ENCODE measurements around the gene SC5D.
A peak's percentile ranks its signal among the peaks of the same experiment; 100 is the strongest.

The SC5D gene

DNA sequence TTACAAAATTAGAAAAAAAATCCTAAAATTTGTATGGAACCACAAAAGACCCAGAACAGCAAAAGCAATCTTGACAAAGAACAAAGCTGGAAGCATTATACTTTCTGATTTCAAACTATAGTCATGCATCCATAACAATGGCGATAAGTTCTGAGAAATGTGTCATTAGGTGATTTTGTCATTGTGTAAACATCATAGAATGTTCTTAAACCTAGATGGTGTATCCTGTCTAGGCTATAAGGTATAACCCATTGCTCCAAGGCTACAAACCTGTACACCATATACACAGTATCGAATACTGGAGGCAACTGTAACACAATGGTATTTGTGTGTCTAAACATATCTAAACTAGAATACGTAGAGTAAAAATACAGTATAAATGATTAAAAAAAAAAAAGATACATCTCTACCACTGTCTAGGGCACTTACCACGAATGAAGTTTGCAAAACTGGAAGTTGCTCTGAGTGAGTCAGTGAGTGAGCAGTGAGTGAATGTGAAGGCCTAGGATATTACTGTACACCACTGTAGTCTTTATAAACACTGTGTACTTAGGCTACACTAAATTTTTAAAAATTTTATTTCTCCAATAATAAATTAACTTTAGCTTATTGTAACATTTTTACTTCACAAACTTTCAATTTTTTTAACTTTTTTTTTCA lies 18.1 kb upstream of the SC5D start:
- DNase-seq (ENCODE audit: low read depth) = no peak
- no peak overlapping the region for H3K4me3 ChIP-seq (ENCODE audit: low read depth, low read length)
- no peak for TF ChIP-seq MYC (IDR thresholded peaks at IDR 0.05; ENCODE audit: low read depth, low read length)
- TF ChIP-seq, protein P1, sequence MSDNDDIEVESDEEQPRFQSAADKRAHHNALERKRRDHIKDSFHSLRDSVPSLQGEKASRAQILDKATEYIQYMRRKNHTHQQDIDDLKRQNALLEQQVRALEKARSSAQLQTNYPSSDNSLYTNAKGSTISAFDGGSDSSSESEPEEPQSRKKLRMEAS (IDR thresholded peaks at IDR 0.05; ENCODE audit: low read depth, low read length) = no peak
- TF ChIP-seq POLR2A (IDR thresholded peaks at IDR 0.05; ENCODE audit: extremely low read depth, insufficient read length) = no peak
- TF ChIP-seq, protein P2, sequence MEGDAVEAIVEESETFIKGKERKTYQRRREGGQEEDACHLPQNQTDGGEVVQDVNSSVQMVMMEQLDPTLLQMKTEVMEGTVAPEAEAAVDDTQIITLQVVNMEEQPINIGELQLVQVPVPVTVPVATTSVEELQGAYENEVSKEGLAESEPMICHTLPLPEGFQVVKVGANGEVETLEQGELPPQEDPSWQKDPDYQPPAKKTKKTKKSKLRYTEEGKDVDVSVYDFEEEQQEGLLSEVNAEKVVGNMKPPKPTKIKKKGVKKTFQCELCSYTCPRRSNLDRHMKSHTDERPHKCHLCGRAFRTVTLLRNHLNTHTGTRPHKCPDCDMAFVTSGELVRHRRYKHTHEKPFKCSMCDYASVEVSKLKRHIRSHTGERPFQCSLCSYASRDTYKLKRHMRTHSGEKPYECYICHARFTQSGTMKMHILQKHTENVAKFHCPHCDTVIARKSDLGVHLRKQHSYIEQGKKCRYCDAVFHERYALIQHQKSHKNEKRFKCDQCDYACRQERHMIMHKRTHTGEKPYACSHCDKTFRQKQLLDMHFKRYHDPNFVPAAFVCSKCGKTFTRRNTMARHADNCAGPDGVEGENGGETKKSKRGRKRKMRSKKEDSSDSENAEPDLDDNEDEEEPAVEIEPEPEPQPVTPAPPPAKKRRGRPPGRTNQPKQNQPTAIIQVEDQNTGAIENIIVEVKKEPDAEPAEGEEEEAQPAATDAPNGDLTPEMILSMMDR (IDR thresholded peaks at IDR 0.05; ENCODE audit: low read depth, low read length) = no peak

DNA sequence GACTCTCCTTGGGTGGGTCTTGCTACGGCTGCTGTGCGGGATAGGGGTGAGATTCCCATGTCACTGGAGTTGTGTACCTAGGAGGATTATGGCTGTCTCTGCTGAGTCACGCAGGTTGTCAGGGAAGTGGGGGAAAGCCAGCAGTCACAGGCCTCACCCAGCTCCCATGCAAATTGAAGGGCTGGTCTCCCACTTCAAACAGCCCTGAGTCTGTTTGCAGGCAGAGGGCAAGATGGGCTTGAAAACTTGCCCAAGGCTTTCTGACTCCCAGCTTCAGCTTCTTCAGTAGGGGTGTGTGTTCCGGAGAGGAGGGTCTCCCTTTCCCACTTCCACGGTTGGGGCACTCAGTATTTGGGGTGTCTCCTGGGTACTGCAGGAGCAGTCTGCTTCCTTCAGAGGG lies 10.9 kb upstream of the SC5D start:
- no peak overlapping the region for H3K4me3 ChIP-seq (ENCODE audit: low read depth, low read length)
- DNase-seq (ENCODE audit: low read depth) = no peak
- TF ChIP-seq POLR2A (IDR thresholded peaks at IDR 0.05; ENCODE audit: extremely low read depth, insufficient read length) = no peak
- TF ChIP-seq, protein P2 (IDR thresholded peaks at IDR 0.05; ENCODE audit: low read depth, low read length) = no peak
- TF ChIP-seq, protein P1 (IDR thresholded peaks at IDR 0.05; ENCODE audit: low read depth, low read length) = no peak
- no peak for TF ChIP-seq MYC (IDR thresholded peaks at IDR 0.05; ENCODE audit: low read depth, low read length)

- DNase-seq (ENCODE audit: low read depth) = peak; percentile 9
- H3K4me3 ChIP-seq (ENCODE audit: low read depth, low read length) = no peak overlapping the region
- TF ChIP-seq MYC (IDR thresholded peaks at IDR 0.05; ENCODE audit: low read depth, low read length) (no peak), POLR2A (IDR thresholded peaks at IDR 0.05; ENCODE audit: extremely low read depth, insufficient read length) (no peak)
- TF ChIP-seq, protein P2 (IDR thresholded peaks at IDR 0.05; ENCODE audit: low read depth, low read length) = no peak
- TF ChIP-seq, protein P1 (IDR thresholded peaks at IDR 0.05; ENCODE audit: low read depth, low read length) = no peak
Measured at GRCh38 chr11:121282386-121282785, 10.2 kb upstream of the SC5D start.

DNA sequence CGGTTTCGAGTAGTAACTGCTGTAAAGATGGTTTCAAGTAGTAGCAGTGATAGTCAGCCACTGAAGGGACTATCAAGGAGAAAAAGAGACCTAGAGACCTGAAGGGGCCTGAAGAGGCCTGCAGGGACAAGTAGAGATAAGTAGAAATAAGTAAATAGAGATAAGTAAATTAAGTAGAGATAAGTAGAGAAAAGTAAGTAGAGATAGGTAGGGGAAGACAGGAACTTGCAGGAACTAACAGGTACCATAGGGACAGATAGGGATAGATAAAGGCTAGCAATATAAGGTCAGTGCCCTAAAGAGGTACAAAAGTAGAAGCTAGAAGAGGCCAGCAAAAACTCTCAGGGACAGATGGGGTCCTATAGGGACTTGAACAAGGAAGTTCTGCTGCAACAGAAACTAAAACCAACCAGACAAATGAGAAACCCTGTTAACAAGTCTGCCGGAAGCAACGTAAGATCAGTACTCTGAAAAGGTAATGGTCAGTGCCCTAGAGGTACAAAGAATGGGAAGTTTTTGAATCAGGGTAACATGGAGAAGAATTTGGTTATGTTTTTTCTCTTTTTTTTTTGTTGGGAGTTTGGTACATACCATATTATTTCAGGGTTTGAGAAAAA lies 9.6 kb upstream of the SC5D start:
- DNase-seq (ENCODE audit: low read depth) = no peak
- TF ChIP-seq, protein P2 (IDR thresholded peaks at IDR 0.05; ENCODE audit: low read depth, low read length) = no peak
- TF ChIP-seq, protein P1 (IDR thresholded peaks at IDR 0.05; ENCODE audit: low read depth, low read length) = no peak
- TF ChIP-seq POLR2A (IDR thresholded peaks at IDR 0.05; ENCODE audit: extremely low read depth, insufficient read length) = no peak
- TF ChIP-seq MYC (IDR thresholded peaks at IDR 0.05; ENCODE audit: low read depth, low read length) = no peak
- H3K4me3 ChIP-seq (ENCODE audit: low read depth, low read length) = no peak overlapping the region

- TF ChIP-seq, protein P1 (IDR thresholded peaks at IDR 0.05; ENCODE audit: low read depth, low read length) = no peak
- TF ChIP-seq MYC (IDR thresholded peaks at IDR 0.05; ENCODE audit: low read depth, low read length) (no peak), POLR2A (IDR thresholded peaks at IDR 0.05; ENCODE audit: extremely low read depth, insufficient read length) (no peak)
- no peak for DNase-seq (ENCODE audit: low read depth)
- H3K4me3 ChIP-seq (ENCODE audit: low read depth, low read length) = no peak overlapping the region
Measured at GRCh38 chr11:121291319-121291718, 1.3 kb upstream of the SC5D start.

GRCh38 chr11:121291896-121292494 lies 576 bp upstream of the SC5D start:
- DNase-seq (ENCODE audit: low read depth) = peak; percentile 68

More at GRCh38 chr11:121291896-121292494, 576 bp upstream of the SC5D start:
- TF ChIP-seq, protein P1 (IDR thresholded peaks at IDR 0.05; ENCODE audit: low read depth, low read length) = 0 out of 2 replicates have a peak, but pooled peaks have one; percentile 2
- TF ChIP-seq MYC (IDR thresholded peaks at IDR 0.05; ENCODE audit: low read depth, low read length) (no peak), POLR2A (IDR thresholded peaks at IDR 0.05; ENCODE audit: extremely low read depth, insufficient read length) (no peak)
- TF ChIP-seq, protein P2 (IDR thresholded peaks at IDR 0.05; ENCODE audit: low read depth, low read length) = no peak
- peak overlapping the region; percentile 82 for H3K4me3 ChIP-seq (ENCODE audit: low read depth, low read length)
